Activated naive CD8-positive, alpha-beta T cell treated with anti-CD3 and anti-CD28 coated beads for 36 hours (primary cell): Measurements from ENCODE around the gene HOXC6. TPM values are rescaled to one million over a fixed set of nuclear protein-coding genes. Genes with fewer than 3 reads are reported as not detected.

Experiments
- DNase-seq: peaks from one replicate; pipeline ENCODE4 v3.0.0; 2021
- H3K27ac Mint-ChIP-seq: one replicate; pipeline ENCODE4 v1.8.0; 2022; ENCODE audit warnings: mild to moderate bottlenecking, moderate library complexity, mixed read lengths
- H3K27me3 Mint-ChIP-seq: one replicate; pipeline ENCODE4 v1.8.0; 2022; ENCODE audit warnings: mild to moderate bottlenecking, mixed read lengths
- H3K36me3 Mint-ChIP-seq: one replicate; pipeline ENCODE4 v1.8.0; 2021; ENCODE audit warnings: mild to moderate bottlenecking, mixed read lengths
- H3K4me1 Mint-ChIP-seq: one replicate; pipeline ENCODE4 v1.8.0; 2021; ENCODE audit warnings: mixed read lengths
- H3K4me3 Mint-ChIP-seq: one replicate; pipeline ENCODE4 v1.8.0; 2022; ENCODE audit warnings: mild to moderate bottlenecking, moderate library complexity, mixed read lengths
- H3K9me3 Mint-ChIP-seq: one replicate; pipeline ENCODE4 v1.8.0; 2022; ENCODE audit warnings: mixed read lengths
- total RNA-seq, 2 experiments: library from RNA; stranded (reverse); gene quantifications; one replicate each; pipeline ENCODE4 v1.2.3, GENCODE V29; 2021

The HOXC6 gene
- total RNA-seq, 2 experiments from 2014 or later: not detected

DNA sequence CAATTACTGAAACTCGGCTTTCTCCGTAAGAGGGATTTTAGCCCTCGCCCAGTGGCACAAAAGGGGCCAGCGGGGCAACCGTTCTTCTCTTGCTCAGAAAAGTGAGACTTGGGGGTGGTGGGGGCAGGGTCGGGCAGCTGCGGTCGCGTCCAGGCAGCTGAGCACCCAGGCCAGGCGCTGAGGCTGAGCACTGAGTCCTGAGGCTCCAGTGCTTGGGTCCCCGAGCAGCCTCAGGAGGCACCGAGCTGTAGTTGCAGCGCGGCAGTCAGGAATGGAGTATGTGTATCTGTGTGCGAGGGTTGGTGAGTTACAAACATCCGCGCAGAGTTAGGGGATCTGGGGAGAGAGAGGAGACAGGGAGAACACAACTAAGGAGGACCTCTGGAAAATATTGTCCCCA lies 4.1 kb upstream of the HOXC6 start:
- DNase-seq: no peak
- Mint-ChIP-seq H3K27me3 (peaks cover 95% of the 10 kb centered on the region), H3K4me3 (no peak overlapping the region), H3K4me1 (peaks cover 21% of the 10 kb centered on the region), H3K27ac (no peak overlapping the region), H3K36me3 (no peaks in the 10 kb centered on the region), H3K9me3 (no peaks in the 10 kb centered on the region)

DNA sequence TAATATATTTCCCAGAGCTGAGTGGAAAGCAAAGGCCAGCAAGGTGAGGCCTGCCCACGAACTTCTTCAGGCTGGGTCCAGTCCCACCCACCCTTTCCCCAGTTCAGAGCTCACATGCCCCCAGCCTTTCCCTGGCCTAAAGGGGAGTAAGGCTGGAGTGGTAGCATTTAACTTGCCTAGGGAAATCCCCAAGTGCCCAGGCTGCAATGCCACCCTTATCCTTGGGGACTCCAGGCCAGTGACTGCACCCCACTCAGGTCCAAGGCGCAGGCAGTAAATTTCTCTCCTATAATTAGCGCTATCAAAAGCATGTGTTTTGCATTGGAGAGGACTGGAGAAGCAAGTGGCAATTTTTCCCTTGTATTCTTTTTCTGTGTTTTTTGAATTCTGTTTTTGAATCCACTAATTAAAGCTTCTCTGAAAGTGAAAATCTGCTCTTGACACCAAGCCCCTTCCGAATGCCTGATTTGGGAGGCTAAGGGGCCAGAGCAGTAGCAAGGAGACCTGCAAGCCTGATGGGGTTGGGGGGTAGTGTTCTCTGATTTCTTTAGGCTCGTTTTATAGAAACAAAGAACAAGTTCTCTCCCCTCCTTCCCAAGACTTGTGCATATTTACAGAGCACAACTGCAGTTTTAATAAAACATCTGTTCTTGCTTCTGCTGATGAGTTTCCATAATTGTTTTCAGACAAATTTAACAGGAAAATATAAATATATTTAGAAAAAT lies 3.5 kb upstream of the HOXC6 start:
- no peaks in the 10 kb centered on the region for H3K9me3 Mint-ChIP-seq
- no peak overlapping the region for H3K4me3 Mint-ChIP-seq
- peaks cover 95% of the 10 kb centered on the region for H3K27me3 Mint-ChIP-seq
- peaks cover 25% of the 10 kb centered on the region for H3K4me1 Mint-ChIP-seq
- no peak for DNase-seq
- H3K36me3 Mint-ChIP-seq: no peaks in the 10 kb centered on the region
- H3K27ac Mint-ChIP-seq: no peak overlapping the region

DNA sequence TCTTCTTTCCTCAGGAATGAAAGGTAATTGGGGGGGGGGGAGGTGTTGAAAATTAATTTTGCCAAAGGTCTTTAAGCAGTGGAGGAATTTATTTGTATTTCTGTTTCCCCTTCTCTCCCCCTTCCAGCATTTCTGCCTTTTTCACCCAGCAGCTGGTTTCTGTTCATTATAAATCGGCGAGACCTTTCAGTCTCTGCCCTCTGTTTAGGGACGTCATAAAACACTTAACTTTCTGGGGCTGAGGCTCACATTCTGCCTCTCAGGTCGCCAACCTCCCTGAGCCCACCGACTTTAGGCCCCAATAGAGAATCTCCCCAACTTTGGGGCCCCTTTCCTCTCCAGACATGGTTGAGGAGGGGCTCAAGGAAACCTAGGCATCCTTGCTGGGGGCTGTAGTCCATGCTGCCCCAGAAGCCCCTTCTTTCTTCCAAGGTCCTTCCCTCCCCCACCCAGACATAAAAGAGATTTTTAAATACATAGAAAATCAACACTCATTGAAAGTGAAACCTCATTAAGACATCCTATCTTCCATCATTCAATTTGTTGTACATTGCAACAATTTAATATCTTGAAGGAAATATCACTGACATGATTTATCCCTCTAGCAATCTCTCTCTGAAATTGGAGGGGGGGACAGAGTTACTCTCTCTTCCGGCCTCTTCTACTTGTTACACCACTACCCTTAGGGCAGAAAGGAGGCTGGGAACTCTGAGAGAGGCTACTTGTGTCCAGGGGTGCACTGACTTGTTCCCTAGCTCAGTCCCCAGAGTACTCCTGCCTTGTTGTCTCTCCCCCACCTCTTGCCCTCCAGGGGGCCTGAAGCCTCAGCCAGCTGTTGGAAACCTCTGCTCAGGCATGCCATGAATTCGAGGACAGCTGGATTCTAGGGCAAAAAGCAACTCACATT lies 2.5 kb upstream of the HOXC6 start:
- Mint-ChIP-seq H3K27ac (no peak overlapping the region), H3K4me1 (peaks cover 29% of the 10 kb centered on the region), H3K4me3 (no peak overlapping the region), H3K9me3 (no peaks in the 10 kb centered on the region), H3K27me3 (peaks cover 98% of the 10 kb centered on the region), H3K36me3 (no peaks in the 10 kb centered on the region)
- no peak for DNase-seq

DNA sequence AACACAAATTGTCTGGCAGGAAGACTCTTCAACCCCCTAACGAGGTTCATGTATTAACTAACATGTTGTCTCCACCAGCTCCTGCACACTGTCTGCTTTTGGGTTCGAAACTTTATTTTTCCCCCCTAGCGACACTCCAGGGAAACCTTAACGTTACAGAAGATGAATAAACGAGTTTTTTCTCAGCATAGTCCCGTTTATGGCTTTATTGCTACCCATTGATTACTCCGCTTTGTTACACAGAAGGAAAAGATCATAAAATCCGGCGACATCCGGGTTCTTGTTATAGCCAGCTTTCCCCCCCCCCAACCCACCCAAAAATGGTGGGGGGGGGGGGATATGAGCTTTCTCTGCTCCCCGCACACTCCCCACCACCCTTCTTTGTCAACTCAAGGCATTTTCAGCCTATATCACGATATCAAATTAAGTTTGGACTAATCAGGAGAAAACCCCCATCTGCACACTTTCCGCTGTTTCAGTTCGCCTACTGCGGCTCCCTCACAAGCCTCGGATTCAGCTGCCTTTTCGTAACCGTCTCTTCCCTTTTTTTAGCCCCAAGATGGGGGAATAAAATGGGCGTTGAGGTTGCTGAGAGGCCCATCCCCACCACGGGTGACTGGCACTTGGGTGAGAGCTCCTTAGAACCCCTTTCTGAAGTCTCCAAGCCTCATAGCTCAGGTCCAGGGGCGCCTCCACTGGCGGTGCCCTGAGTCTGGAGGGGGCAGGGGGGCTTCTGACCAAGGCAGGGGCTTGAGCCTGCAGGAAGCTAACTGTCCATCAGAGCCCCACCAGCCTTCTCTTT lies 1.4 kb upstream of the HOXC6 start:
- H3K9me3 Mint-ChIP-seq: no peaks in the 10 kb centered on the region
- no peak overlapping the region for H3K4me3 Mint-ChIP-seq
- DNase-seq: no peak
- H3K36me3 Mint-ChIP-seq: no peaks in the 10 kb centered on the region
- H3K27ac Mint-ChIP-seq: no peak overlapping the region
- H3K27me3 Mint-ChIP-seq: peaks cover 98% of the 10 kb centered on the region
- peaks cover 23% of the 10 kb centered on the region for H3K4me1 Mint-ChIP-seq

GRCh38 chr12:54027442-54027786 lies 826 bp upstream of the HOXC6 start:
- H3K27ac Mint-ChIP-seq: no peak overlapping the region
- peaks cover 26% of the 10 kb centered on the region for H3K4me1 Mint-ChIP-seq
- H3K27me3 Mint-ChIP-seq: peaks cover 98% of the 10 kb centered on the region
- H3K4me3 Mint-ChIP-seq: no peak overlapping the region
- H3K36me3 Mint-ChIP-seq: no peaks in the 10 kb centered on the region
- no peak for DNase-seq
- no peaks in the 10 kb centered on the region for H3K9me3 Mint-ChIP-seq

DNA sequence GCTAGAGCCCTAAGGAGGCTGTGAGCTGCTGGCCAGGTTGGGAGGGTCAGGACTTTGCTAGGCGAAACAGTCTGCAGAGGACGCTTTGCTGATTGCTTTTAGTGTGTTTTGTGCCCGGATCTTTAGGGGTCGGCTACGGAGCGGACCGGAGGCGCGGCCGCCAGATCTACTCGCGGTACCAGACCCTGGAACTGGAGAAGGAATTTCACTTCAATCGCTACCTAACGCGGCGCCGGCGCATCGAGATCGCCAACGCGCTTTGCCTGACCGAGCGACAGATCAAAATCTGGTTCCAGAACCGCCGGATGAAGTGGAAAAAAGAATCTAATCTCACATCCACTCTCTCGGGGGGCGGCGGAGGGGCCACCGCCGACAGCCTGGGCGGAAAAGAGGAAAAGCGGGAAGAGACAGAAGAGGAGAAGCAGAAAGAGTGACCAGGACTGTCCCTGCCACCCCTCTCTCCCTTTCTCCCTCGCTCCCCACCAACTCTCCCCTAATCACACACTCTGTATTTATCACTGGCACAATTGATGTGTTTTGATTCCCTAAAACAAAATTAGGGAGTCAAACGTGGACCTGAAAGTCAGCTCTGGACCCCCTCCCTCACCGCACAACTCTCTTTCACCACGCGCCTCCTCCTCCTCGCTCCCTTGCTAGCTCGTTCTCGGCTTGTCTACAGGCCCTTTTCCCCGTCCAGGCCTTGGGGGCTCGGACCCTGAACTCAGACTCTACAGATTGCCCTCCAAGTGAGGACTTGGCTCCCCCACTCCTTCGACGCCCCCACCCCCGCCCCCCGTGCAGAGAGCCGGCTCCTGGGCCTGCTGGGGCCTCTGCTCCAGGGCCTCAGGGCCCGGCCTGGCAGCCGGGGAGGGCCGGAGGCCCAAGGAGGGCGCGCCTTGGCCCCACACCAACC lies 1.5 kb downstream of the HOXC6 start:
- Mint-ChIP-seq H3K9me3 (no peaks in the 10 kb centered on the region), H3K27ac (no peak overlapping the region), H3K4me3 (no peak overlapping the region), H3K4me1 (peaks cover 36% of the 10 kb centered on the region), H3K27me3 (peaks cover 97% of the 10 kb centered on the region), H3K36me3 (no peaks in the 10 kb centered on the region)
- DNase-seq: no peak

DNA sequence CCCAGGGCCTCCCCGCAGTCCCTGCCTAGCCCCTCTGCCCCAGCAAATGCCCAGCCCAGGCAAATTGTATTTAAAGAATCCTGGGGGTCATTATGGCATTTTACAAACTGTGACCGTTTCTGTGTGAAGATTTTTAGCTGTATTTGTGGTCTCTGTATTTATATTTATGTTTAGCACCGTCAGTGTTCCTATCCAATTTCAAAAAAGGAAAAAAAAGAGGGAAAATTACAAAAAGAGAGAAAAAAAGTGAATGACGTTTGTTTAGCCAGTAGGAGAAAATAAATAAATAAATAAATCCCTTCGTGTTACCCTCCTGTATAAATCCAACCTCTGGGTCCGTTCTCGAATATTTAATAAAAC lies 2.2 kb downstream of the HOXC6 start:
- Mint-ChIP-seq H3K4me3 (no peak overlapping the region), H3K9me3 (no peaks in the 10 kb centered on the region), H3K27me3 (peaks cover 97% of the 10 kb centered on the region), H3K27ac (no peak overlapping the region), H3K4me1 (peaks cover 39% of the 10 kb centered on the region), H3K36me3 (no peaks in the 10 kb centered on the region)
- no peak for DNase-seq

- Mint-ChIP-seq H3K36me3 (no peaks in the 10 kb centered on the region), H3K4me1 (peaks cover 37% of the 10 kb centered on the region), H3K9me3 (no peaks in the 10 kb centered on the region), H3K27me3 (peaks cover 97% of the 10 kb centered on the region), H3K27ac (no peak overlapping the region), H3K4me3 (no peak overlapping the region)
- DNase-seq: no peak
Measured at GRCh38 chr12:54030889-54031471, 2.7 kb downstream of the HOXC6 start.

GRCh38 chr12:54031480-54031879 lies 3.2 kb downstream of the HOXC6 start:
- H3K36me3 Mint-ChIP-seq: no peaks in the 10 kb centered on the region
- peaks cover 35% of the 10 kb centered on the region for H3K4me1 Mint-ChIP-seq
- no peak overlapping the region for H3K4me3 Mint-ChIP-seq
- H3K27me3 Mint-ChIP-seq: peaks cover 96% of the 10 kb centered on the region
- H3K27ac Mint-ChIP-seq: no peak overlapping the region
- H3K9me3 Mint-ChIP-seq: no peaks in the 10 kb centered on the region
- no peak for DNase-seq

GRCh38 chr12:54032086-54032619 lies 3.9 kb downstream of the HOXC6 start:
- DNase-seq: no peak
- Mint-ChIP-seq H3K27me3 (peaks cover 96% of the 10 kb centered on the region), H3K4me3 (no peak overlapping the region), H3K9me3 (no peaks in the 10 kb centered on the region), H3K4me1 (peaks cover 32% of the 10 kb centered on the region), H3K27ac (no peak overlapping the region), H3K36me3 (no peaks in the 10 kb centered on the region)

GRCh38 chr12:54032627-54033100 lies 4.4 kb downstream of the HOXC6 start, which contains the start of gene HOXC5:
TSS of gene HOXC5 (plus strand) at chr12:54033050. CDS start at chr12:54033123, 73 bp downstream.
- peaks cover 96% of the 10 kb centered on the region for H3K27me3 Mint-ChIP-seq
- no peak within 1 kb of the TSS for H3K27ac Mint-ChIP-seq
- H3K4me1 Mint-ChIP-seq: peaks cover 30% of the 10 kb centered on the region
- H3K9me3 Mint-ChIP-seq: no peaks in the 10 kb centered on the region
- no peaks in the 10 kb centered on the region for H3K36me3 Mint-ChIP-seq
- peak; percentile 54 for DNase-seq
- peak within 1 kb of the TSS; percentile 56 for H3K4me3 Mint-ChIP-seq

- peak overlapping the region; percentile 56 for H3K4me3 Mint-ChIP-seq
- peaks cover 96% of the 10 kb centered on the region for H3K27me3 Mint-ChIP-seq
- H3K9me3 Mint-ChIP-seq: no peaks in the 10 kb centered on the region
- no peaks in the 10 kb centered on the region for H3K36me3 Mint-ChIP-seq
- peak; percentile 32 for DNase-seq
- peaks cover 28% of the 10 kb centered on the region for H3K4me1 Mint-ChIP-seq
- H3K27ac Mint-ChIP-seq: no peak overlapping the region
Measured at GRCh38 chr12:54033106-54033979, 5.1 kb downstream of the HOXC6 start.
